Hepatocyte (in vitro differentiated cells): ENCODE data around the gene SDC3.

Experiments
- CTCF ChIP-seq: fragments of 200-600 bp; sonication (generic); IDR thresholded peaks from 2 replicates; pipeline ENCODE4 v1.5.1; 2016; ENCODE audit warnings: antibody characterized with exemption, mild to moderate bottlenecking; ENCODE audit not compliant: poor library complexity
- EZH2 ChIP-seq: fragments of 200-600 bp; sonication (generic); IDR thresholded peaks from 2 replicates; pipeline ENCODE4 v1.6.1; 2016; ENCODE audit warnings: antibody characterized with exemption, mild to moderate bottlenecking, borderline replicate concordance

GRCh38 chr1:30952098-30952497 is 43.5 kb upstream of the SDC3 start:
- TF ChIP-seq CTCF (no peak), EZH2 (no peak)
